Thoracic aorta (tissue), 2 donors: Measurements from ENCODE around the gene TMEM95. TPM values are rescaled to one million over a fixed set of nuclear protein-coding genes. Genes with fewer than 3 reads are reported as not detected.
"Not testable (repeated sequence)": the region's sequence is repeated elsewhere in the genome, so short reads cannot be mapped to it uniquely, and the experiment has no call there.

ENCODE experiments used
- ATAC-seq: fragments of 150-250 bp; one replicate; pipeline ENCODE4 v1.8.0; 2017; ENCODE audit warnings: low read depth; ENCODE audit not compliant: insufficient number of reproducible peaks, low FRiP score
- DNase-seq: peaks from one replicate; pipeline ENCODE4 v3.0.0-alpha.2; 2020; ENCODE audit warnings: low spot score
- H3K27ac ChIP-seq, 2 donors: fragments of 200-600 bp; sonication (generic); 1 replicate in 1 of 2; 2 replicates in 1 of 2; pipeline ENCODE4 v1.5.1; 2016; ENCODE audit warnings: mild to moderate bottlenecking in 2 of 2, moderate library complexity in 2 of 2
- H3K27me3 ChIP-seq: fragments of 200-600 bp; sonication (generic); replicated peaks from 2 replicates; pipeline ENCODE4 v1.6.0; 2016; ENCODE audit warnings: mild to moderate bottlenecking; ENCODE audit not compliant: insufficient read depth
- H3K36me3 ChIP-seq: fragments of 200-600 bp; sonication (generic); one replicate; pipeline ENCODE4 v1.5.1; 2016
- H3K4me1 ChIP-seq, 2 donors: fragments of 200-600 bp; sonication (generic); 1 replicate in 1 of 2; 2 replicates in 1 of 2; pipeline versions ENCODE4 v1.5.1 to v1.6.0; 2016; ENCODE audit warnings: low read depth in 2 of 2, mild to moderate bottlenecking in 1 of 2; ENCODE audit not compliant: control insufficient read depth in 1 of 2
- H3K4me3 ChIP-seq: fragments of 200-600 bp; sonication (generic); 2 replicates; pipeline ENCODE4 v1.5.1; 2016; ENCODE audit warnings: mild to moderate bottlenecking
- H3K9me3 ChIP-seq: fragments of 200-600 bp; sonication (generic); 2 replicates; pipeline ENCODE4 v1.5.1; 2016
- total RNA-seq, 2 donors: library from RNA; depleted of rRNA; stranded (reverse); fragments of >200 nt; gene quantifications; one replicate each; pipeline versions ENCODE4 v1.1.0 to v1.2.3, GENCODE V29; 2016
- TF ChIP-seq, protein P1 (sequence below): fragments of 200-600 bp; sonication (generic); IDR thresholded peaks from one replicate; pipeline ENCODE4 v1.5.1; 2019; ENCODE audit warnings: antibody characterized with exemption

The TMEM95 gene
- total RNA-seq, 2 donors from 2014 or later, result not detected

DNA sequence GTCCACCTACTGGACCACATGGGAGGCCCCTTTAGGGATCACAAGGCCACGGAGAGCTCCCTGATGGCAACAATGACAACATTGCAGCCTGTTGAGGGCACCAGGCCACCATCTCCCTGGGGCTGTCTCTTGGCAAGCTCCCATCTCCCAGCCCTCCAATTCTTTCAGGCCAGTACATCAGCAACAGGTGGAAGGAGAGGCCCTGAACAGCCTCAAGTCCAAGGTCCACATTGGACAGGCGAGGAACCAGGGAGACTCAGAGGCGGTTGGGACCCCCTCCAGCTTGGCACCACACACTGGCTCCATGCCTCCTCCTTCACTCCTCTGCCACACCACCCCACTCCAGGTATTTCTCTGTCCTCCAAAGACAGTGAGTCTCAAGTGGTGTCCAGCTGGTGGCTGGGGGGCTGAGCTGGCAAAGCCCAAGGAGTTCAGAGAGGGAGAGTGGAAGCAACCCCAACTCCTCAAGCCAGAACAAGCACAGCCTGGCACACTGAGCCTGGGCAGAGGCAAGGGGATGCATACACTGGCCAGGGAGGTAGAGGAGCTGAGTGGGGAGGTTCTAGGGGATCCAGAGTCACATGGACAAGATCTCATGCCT, 19.9 kb upstream of the TMEM95 start:
- no peak for DNase-seq
- Histone ChIP-seq H3K4me3 (no peak overlapping the region), H3K9me3 (no peaks in the 10 kb centered on the region), H3K36me3 (no peaks in the 10 kb centered on the region), H3K27me3 (no peaks in the 10 kb centered on the region), H3K4me1 (peaks cover 3 to 5% of the 10 kb centered on the region in 2 donors), H3K27ac (no peak overlapping the region)
- TF ChIP-seq, protein P1, sequence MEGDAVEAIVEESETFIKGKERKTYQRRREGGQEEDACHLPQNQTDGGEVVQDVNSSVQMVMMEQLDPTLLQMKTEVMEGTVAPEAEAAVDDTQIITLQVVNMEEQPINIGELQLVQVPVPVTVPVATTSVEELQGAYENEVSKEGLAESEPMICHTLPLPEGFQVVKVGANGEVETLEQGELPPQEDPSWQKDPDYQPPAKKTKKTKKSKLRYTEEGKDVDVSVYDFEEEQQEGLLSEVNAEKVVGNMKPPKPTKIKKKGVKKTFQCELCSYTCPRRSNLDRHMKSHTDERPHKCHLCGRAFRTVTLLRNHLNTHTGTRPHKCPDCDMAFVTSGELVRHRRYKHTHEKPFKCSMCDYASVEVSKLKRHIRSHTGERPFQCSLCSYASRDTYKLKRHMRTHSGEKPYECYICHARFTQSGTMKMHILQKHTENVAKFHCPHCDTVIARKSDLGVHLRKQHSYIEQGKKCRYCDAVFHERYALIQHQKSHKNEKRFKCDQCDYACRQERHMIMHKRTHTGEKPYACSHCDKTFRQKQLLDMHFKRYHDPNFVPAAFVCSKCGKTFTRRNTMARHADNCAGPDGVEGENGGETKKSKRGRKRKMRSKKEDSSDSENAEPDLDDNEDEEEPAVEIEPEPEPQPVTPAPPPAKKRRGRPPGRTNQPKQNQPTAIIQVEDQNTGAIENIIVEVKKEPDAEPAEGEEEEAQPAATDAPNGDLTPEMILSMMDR, result no peak
- ATAC-seq, result no peak

DNA sequence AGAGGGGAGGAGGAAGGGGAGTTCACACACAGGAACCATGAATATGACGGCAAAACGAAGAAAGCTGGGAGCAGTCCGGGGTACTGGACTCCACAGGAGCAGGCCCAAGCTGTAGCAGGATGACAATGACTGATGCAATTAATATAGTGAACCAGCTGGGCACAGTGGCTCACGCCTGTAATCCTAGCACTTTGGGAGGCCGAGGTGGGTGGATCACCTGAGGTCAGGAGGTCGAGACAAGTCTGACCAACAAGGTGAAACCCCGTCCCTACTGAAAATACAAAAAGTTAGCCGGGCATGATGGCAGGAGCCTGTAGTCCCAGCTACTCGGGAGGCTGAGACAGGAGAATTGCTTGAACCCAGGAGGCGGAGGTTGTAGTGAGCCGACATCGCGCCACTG, 19.2 kb upstream of the TMEM95 start:
- not testable (repeated sequence) for H3K4me1 ChIP-seq, H3K36me3 ChIP-seq, H3K9me3 ChIP-seq, H3K27ac ChIP-seq, H3K27me3 ChIP-seq, ATAC-seq, H3K4me3 ChIP-seq, DNase-seq

DNA sequence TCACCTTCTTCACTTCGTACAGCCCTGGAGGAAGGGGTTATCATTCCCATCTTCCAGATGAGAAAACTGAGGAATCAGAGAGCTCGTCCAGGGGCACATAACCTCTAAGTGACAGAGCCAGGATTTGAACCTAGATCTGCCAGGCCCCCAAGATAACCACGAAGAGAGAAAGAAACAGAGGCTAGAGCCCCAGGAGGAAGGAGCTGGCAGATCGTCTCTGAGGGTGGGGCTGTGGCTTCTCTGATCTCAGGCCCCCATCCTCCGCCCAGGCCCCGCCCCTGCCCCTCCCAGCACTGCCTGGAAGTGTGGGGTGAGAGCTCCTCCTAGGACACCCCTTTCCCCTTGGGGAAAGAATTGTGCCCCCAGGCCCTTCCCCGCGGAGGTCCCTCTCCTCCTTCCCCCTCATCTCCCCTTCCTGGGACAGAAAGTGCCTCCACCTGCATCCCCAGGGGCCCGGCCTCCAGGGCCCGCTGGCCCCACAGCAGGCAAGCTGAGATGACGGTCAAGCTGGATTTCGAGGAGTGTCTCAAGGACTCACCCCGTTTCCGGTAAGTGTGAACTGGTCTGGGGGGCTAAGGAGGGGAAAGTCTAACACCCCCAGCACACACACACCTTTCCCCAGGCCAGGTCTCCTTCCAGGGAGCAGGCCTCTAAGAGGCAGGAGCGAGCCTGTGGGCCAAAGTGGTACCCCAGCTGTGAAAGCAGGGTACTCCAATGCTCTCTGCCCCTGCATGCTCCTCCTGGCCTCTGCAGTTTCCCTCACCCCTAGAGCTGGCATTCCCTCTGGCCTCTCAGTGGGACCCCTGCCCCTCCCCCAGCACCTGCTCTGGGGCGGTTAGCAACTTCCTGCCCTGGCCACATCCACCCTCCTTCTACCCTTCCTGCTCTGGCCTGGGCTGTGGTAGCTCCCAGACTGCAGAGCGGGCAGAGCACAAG, 18.4 kb upstream of the TMEM95 start, which contains the start of gene ACAP1:
Gene ACAP1, plus strand, starts transcription at position 290 of the 936 bp plus-strand sequence. Its CDS starts 206 bp downstream, at position 496.
- Histone ChIP-seq H3K36me3 (no peaks in the 10 kb centered on the region), H3K27ac (no peak within 1 kb of the TSS), H3K4me3 (peak within 1 kb of the TSS; percentile 57), H3K4me1 (no peaks in the 10 kb centered on the region), H3K9me3 (no peaks in the 10 kb centered on the region), H3K27me3 (no peaks in the 10 kb centered on the region)
- DNase-seq, result no peak
- ATAC-seq, result no peak
- TF ChIP-seq, protein P1, result no peak

DNA sequence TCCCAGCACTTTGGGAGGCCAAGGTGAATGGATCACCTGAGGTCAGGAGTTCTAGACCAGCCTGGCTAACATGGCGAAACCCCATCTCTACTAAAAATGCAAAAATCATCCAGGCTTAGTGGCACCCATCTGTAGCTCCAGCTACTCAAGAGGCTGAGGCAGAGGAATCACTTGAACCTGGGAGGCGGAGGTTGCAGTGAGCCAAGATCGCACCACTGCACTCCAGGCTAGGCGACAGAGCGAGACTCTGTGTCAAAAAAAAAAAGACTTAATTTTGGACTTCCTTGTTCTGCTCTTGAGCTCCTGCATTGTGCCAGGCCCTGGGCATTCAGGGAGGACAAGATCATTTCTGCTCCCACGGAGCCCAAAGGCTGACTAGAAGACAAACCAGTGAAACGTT, 17.4 kb upstream of the TMEM95 start:
- not testable (repeated sequence) for H3K27me3 ChIP-seq, ATAC-seq, H3K27ac ChIP-seq, DNase-seq, H3K4me1 ChIP-seq, H3K36me3 ChIP-seq, H3K9me3 ChIP-seq
- peak overlapping the region; percentile 57 for H3K4me3 ChIP-seq

DNA sequence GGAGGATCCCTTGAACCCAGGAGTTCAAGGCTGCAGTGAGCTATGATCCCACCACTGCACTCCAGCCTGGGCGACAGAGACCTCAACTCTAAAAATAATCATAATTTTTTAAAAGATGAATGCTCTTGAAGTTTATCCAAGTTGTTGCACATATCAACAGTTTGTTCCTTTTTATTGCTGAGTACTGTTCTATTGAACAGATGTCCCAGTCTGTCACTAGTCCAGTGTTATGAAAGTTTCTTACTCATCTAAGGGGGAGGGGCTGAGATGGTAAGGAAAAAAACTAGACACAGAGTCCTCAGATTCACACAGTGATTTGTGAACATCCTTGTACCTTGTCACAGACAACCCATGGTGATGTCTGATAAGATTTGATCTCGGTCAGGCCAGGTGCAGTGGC, 14.8 kb upstream of the TMEM95 start:
- H3K36me3 ChIP-seq, result no peaks in the 10 kb centered on the region
- ATAC-seq (no peak), DNase-seq (no peak)
- no peak overlapping the region for H3K27ac ChIP-seq
- H3K9me3 ChIP-seq, result no peaks in the 10 kb centered on the region
- no peaks in the 10 kb centered on the region for H3K4me1 ChIP-seq
- no peak overlapping the region for H3K4me3 ChIP-seq
- TF ChIP-seq, protein P1, result no peak
- no peaks in the 10 kb centered on the region for H3K27me3 ChIP-seq

DNA sequence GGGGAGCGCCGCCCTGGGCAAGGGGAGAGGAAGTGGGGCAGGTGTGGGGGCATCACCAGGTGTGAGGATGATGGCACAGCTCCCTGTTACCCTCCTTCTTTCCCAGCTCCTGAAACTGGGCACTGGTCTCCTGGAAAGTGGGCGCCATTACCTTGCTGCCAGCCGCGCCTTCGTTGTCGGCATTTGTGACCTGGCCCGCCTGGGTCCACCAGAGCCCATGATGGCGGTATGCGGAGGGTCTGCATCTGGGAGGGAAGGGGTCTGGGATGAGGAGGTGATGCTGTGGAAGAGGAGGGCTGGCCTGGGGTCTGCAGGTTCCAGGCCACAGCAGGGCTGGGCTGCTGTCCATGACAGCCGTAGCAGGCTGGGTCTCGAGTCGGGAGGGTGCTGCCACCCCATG, 13.1 kb upstream of the TMEM95 start:
- Histone ChIP-seq H3K9me3 (no peaks in the 10 kb centered on the region), H3K27me3 (no peaks in the 10 kb centered on the region), H3K36me3 (no peaks in the 10 kb centered on the region), H3K27ac (no peak overlapping the region), H3K4me1 (no peaks in the 10 kb centered on the region), H3K4me3 (no peak overlapping the region)
- ATAC-seq (no peak), DNase-seq (no peak)
- TF ChIP-seq, protein P1, result no peak
